K562 (cell line): ENCODE measurements around the gene ANK3. TPM values are rescaled to one million over a fixed set of nuclear protein-coding genes. Genes with fewer than 3 reads are reported as not detected.

Source experiments
- ATF6 ChIP-seq: sonication (generic); formaldehyde crosslinking; IDR thresholded peaks from 2 replicates; pipeline ENCODE4 v1.4.0; 2020; ENCODE audit warnings: mild to moderate bottlenecking, missing genetic modification reagents
- DEAF1 ChIP-seq: fragments of 450-650 bp; formaldehyde crosslinking; IDR thresholded peaks from 2 replicates; pipeline ENCODE4 v1.4.0; 2020; ENCODE audit warnings: mild to moderate bottlenecking, moderate library complexity
- GTF2E2 ChIP-seq: fragments of 200-800 bp; sonication (Bioruptor generic); IDR thresholded peaks from 2 replicates; pipeline ENCODE4 v1.6.1; 2016; ENCODE audit warnings: missing genetic modification characterization, missing compliant biosample characterization
- ILF3 ChIP-seq: fragments of 450-650 bp; IDR thresholded peaks from 2 replicates; pipeline ENCODE4 v1.6.1; 2018; ENCODE audit warnings: antibody characterized with exemption, mild to moderate bottlenecking, moderate library complexity, borderline replicate concordance
- KHSRP ChIP-seq: fragments of 450-650 bp; IDR thresholded peaks from 2 replicates; pipeline ENCODE4 v1.6.1; 2017
- NR4A1 ChIP-seq, 2 experiments: fragments of 250-450 bp in 1 of 2; fragments of 450-650 bp in 1 of 2; sonication (Bioruptor Pico) in 1 of 2; IDR thresholded peaks; 2 replicates each; pipeline versions ENCODE4 v1.4.0 to v1.6.1; 2016 to 2020; ENCODE audit warnings: mild to moderate bottlenecking in 2 of 2, missing compliant biosample characterization in 1 of 2, missing genetic modification characterization in 1 of 2, moderate library complexity in 1 of 2
- POLR2G ChIP-seq: fragments of 200-400 bp; formaldehyde crosslinking; IDR thresholded peaks from 2 replicates; pipeline ENCODE4 v1.6.1; 2017; ENCODE audit warnings: low read depth, mild to moderate bottlenecking, antibody characterized with exemption, low read length, moderate library complexity
- RAD51 ChIP-seq: fragments of 450-650 bp; IDR thresholded peaks from 2 replicates; pipeline ENCODE4 v1.7.1; 2016; ENCODE audit warnings: low read depth, mild to moderate bottlenecking, borderline replicate concordance
- TEAD4 ChIP-seq, 2 experiments: sonication (generic) in 1 of 2; formaldehyde crosslinking in 1 of 2; IDR thresholded peaks; 2 replicates each; pipeline versions ENCODE4 v1.6.1 to v1.8.0; 2012 to 2022; ENCODE audit warnings: borderline replicate concordance in 1 of 2, inconsistent platforms in 1 of 2, low read length in 1 of 2, mild to moderate bottlenecking in 1 of 2, missing genetic modification reagents in 1 of 2
- ZNF274 ChIP-seq: IDR thresholded peaks from 2 replicates; pipeline ENCODE4 v1.6.1; 2011; ENCODE audit warnings: low read depth, mild to moderate bottlenecking, low read length, moderate library complexity, borderline replicate concordance
- ZNF384 ChIP-seq: IDR thresholded peaks from 2 replicates; pipeline ENCODE4 v1.6.1; 2012; ENCODE audit warnings: low read depth, low read length, improper control_type of control experiment
- ZNF436 ChIP-seq: fragments of 250-450, 450-650 bp; sonication (Bioruptor Pico); formaldehyde crosslinking; IDR thresholded peaks from 2 replicates; pipeline ENCODE4 v1.7.0; 2020; ENCODE audit warnings: mild to moderate bottlenecking
- polyA plus RNA-seq, 8 experiments: library from polyadenylated mRNA; depleted of rRNA in 4 of 8; stranded (reverse) in 5 of 8; unstranded in 3 of 8; fragments of >200 nt; fragmentation: Nextera tagmentation in 2 of 8; fragmentation: Illumina TruSeq in 1 of 8; extraction: Ambion mirVana in 2 of 8; extraction: Trizol in 1 of 8; gene quantifications; 2 replicates each; pipeline versions ENCODE4 v1.2.1 to v1.2.3, GENCODE V29; 2011 to 2014; ENCODE audit warnings: inconsistent platforms in 1 of 8, missing spikeins in 1 of 8
- total RNA-seq, 7 experiments: library from RNA; depleted of rRNA in 6 of 7; stranded (reverse); fragments of >200 nt in 6 of 7; fragmentation: Illumina TruSeq in 2 of 7; extraction: Trizol in 2 of 7; gene quantifications; 2 replicates each; pipeline versions ENCODE4 v1.2.1 to v1.2.3, GENCODE V29; 2011 to 2021; ENCODE audit warnings: low replicate concordance in 1 of 7
- TF ChIP-seq, protein P1 (sequence below): IDR thresholded peaks from 2 replicates; pipeline ENCODE4 v1.6.1; 2012; ENCODE audit warnings: low read depth, low read length, improper control_type of control experiment, borderline replicate concordance
- TF ChIP-seq, protein P2 (sequence below): sonication (generic); formaldehyde crosslinking; IDR thresholded peaks from 2 replicates; pipeline ENCODE4 v1.8.1; 2023; ENCODE audit warnings: mild to moderate bottlenecking, missing genetic modification reagents
- TF ChIP-seq, protein P3 (sequence below): sonication (generic); formaldehyde crosslinking; IDR thresholded peaks from 2 replicates; pipeline ENCODE4 v1.8.0; 2022; ENCODE audit warnings: mild to moderate bottlenecking, missing genetic modification reagents, borderline replicate concordance

The ANK3 gene
- total and polyA plus RNA-seq, 9 of the 15 experiments (the other 6 are each of a cell fraction or from before 2014, with no cell fraction given) = 10.0 to 32.3 (median 17.9) TPM

DNA sequence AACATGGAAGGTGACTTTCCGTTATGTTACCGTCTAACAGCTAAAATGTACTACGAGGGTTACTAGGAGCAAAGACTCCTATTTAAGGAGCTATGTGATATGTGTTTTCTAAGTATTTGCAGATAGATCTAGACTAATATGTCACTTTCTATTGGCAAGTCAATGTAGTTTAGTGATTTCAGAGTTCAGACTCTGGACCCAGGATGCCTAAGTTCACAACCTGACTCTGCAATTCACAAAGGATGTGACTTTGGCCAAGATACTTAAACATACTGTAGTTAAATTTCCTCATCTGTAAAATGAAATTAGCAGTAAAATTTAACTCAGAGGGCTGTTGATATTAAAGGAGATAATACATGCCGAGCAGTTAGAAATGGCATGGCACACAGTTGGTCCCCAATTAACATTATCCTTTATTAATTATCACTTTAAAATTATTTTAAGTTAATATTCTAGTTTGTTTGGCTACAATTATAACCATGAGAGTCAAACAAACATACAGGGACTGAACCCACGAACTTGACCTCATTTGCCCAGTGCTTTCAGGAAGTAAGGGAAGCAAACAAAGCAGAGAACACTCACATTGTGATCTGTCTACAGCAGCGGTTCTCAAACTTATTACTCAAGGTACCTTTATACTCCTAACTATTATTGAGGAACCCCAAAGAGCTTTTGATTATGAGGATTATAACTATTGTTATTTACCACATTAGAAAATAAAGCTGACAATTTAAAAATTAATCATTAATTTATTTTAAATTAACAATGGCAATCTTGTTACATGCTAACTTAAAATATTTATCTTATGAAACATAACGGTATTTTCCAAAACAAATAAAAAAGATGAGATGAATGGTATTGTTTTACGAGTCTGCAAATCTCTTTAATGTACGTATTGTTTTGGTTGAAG lies 94.4 kb downstream of the ANK3 start (continued):
- TF ChIP-seq TEAD4 (IDR thresholded peaks at IDR 0.05; ENCODE audit: low read length) (no peak), TEAD4 (CRISPR knock-in tag; IDR thresholded peaks at IDR 0.05; ENCODE audit: borderline replicate concordance) (no peak), ILF3 (no peak), RAD51 (no peak), DEAF1 (CRISPR knock-in tag) (no peak), ZNF384 (no peak), NR4A1 (CRISPR knock-in tag; IDR thresholded peaks at IDR 0.05) (no peak), NR4A1 (tag; IDR thresholded peaks at IDR 0.05) (no peak), GTF2E2 (tag) (no peak), KHSRP (no peak), ZNF436 (CRISPR knock-in tag) (no peak), ATF6 (CRISPR knock-in tag) (no peak), POLR2G (no peak), ZNF274 (no peak)
- TF ChIP-seq, protein P1, sequence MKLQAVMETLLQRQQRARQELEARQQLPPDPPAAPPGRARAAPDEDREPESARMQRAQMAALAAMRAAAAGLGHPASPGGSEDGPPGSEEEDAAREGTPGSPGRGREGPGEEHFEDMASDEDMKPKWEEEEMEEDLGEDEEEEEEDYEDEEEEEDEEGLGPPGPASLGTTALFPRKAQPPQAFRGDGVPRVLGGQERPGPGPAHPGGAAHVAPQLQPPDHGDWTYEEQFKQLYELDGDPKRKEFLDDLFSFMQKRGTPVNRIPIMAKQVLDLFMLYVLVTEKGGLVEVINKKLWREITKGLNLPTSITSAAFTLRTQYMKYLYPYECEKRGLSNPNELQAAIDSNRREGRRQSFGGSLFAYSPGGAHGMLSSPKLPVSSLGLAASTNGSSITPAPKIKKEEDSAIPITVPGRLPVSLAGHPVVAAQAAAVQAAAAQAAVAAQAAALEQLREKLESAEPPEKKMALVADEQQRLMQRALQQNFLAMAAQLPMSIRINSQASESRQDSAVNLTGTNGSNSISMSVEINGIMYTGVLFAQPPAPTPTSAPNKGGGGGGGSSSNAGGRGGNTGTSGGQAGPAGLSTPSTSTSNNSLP = no peak
- TF ChIP-seq, protein P2, sequence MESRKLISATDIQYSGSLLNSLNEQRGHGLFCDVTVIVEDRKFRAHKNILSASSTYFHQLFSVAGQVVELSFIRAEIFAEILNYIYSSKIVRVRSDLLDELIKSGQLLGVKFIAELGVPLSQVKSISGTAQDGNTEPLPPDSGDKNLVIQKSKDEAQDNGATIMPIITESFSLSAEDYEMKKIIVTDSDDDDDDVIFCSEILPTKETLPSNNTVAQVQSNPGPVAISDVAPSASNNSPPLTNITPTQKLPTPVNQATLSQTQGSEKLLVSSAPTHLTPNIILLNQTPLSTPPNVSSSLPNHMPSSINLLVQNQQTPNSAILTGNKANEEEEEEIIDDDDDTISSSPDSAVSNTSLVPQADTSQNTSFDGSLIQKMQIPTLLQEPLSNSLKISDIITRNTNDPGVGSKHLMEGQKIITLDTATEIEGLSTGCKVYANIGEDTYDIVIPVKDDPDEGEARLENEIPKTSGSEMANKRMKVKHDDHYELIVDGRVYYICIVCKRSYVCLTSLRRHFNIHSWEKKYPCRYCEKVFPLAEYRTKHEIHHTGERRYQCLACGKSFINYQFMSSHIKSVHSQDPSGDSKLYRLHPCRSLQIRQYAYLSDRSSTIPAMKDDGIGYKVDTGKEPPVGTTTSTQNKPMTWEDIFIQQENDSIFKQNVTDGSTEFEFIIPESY (CRISPR knock-in tag) = no peak
- TF ChIP-seq, protein P3, sequence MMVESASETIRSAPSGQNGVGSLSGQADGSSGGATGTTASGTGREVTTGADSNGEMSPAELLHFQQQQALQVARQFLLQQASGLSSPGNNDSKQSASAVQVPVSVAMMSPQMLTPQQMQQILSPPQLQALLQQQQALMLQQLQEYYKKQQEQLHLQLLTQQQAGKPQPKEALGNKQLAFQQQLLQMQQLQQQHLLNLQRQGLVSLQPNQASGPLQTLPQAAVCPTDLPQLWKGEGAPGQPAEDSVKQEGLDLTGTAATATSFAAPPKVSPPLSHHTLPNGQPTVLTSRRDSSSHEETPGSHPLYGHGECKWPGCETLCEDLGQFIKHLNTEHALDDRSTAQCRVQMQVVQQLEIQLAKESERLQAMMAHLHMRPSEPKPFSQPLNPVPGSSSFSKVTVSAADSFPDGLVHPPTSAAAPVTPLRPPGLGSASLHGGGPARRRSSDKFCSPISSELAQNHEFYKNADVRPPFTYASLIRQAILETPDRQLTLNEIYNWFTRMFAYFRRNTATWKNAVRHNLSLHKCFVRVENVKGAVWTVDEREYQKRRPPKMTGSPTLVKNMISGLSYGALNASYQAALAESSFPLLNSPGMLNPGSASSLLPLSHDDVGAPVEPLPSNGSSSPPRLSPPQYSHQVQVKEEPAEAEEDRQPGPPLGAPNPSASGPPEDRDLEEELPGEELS (CRISPR knock-in tag) = no peak
